Dedifferentiated amniotic fluid mesenchymal stem cell (primary cell): Measurements from ENCODE around the gene TBATA.

Experiments used
- DNase-seq: peaks from one replicate; pipeline ENCODE4 v3.0.0-alpha.2; 2016; ENCODE audit errors: extremely low spot score

Gene TBATA

GRCh38 chr10:70809011-70809611, 23.9 kb upstream of the TBATA start:
- no peak for DNase-seq

DNA sequence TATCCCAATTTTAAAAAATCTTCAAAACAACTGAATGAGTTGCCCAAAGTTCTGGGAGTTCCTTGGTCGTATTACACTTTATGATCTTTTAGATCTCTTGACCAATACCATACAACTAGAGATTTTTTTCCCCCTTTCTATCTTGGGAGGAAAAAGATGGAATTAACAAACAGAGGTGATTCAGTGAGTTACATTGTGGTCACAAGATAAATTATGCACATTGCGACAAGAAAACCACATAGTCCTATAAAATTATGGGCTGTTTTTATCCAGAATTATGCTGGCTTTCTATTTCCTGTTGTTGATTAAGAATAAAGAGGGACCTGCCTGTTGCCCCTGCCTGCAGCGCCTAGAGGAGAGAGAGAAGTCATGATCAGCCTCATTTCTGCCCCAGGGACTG, 22.4 kb upstream of the TBATA start:
- no peak for DNase-seq

- DNase-seq, result no peak
Observed at GRCh38 chr10:70806841-70807240, 21.7 kb upstream of the TBATA start.

- DNase-seq, result no peak
Observed at GRCh38 chr10:70805619-70806215, 20.5 kb upstream of the TBATA start.

- DNase-seq, result no peak
Observed at GRCh38 chr10:70804421-70804808, 19.2 kb upstream of the TBATA start.

DNA sequence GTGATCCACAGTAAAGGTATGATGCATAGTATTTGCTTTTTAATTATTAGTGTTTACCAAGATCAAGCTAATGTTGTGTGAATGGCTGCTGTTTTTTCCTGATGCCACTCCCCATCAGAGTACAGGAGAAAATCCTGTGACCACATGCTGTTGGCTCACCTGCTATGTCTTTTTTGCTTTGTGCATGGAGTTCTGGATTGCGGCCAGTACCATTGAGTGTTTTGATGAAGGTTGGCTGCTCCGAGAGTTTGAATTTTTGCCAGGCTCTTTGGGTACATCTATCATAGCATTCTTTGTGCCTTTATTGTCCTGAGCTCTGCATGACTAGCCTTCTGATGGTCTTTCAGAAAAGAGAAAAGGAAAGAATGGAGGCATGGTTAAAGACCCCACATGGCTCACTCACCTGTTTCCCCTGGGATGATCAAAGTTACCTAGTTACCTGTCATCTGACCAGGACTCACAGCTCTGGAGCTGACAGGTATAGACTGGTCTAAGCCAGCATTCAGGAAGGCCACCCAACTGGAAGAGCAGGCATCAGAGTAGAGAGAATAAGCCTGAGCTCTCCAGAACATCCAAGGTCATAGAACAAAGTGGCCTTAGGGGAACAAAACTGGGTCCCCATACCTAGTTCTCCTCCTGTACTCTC, 18.7 kb upstream of the TBATA start:
- no peak for DNase-seq

DNA sequence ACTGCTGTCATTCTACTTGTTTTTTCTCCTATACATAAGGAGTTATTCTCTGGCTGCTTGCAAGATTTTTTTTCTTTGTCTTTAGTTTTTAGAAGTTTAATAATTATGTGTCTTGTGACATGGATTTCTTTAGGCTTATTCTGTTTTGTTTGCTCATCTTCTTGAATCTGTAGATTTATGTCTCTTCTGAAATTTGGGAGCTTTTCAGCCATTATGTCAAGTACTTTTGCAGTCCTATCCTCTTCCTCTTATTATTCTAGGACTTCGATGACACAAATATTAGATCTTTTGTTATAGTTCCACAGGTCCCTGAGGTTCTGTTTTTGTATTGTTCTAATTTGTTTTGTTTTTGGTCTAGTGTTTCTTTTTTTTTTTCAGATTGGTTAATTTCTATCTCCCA, 16.7 kb upstream of the TBATA start:
- DNase-seq, result no peak

DNA sequence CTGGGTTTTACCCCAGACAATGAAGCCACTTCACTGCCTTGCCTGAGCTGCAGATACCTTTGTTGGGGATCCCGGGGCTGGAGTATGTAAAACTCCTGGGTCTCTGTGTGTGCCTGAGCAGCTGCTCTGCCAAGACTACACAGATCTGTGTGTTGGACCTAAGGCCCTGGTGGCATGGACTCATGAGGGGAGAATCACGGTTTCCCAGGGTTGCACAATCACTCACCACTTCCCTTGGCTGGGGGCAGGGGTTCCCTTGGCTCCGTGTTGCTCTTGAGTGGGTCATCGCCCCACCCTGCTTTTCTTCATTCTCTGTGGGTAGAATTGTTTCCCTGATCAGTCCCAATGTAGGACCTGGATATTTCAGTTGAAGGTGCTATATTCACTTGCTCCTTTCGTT, 13.9 kb upstream of the TBATA start:
- no peak for DNase-seq

GRCh38 chr10:70797840-70798239, 12.7 kb upstream of the TBATA start:
- no peak for DNase-seq

GRCh38 chr10:70795613-70796012, 10.4 kb upstream of the TBATA start:
- no peak for DNase-seq

DNA sequence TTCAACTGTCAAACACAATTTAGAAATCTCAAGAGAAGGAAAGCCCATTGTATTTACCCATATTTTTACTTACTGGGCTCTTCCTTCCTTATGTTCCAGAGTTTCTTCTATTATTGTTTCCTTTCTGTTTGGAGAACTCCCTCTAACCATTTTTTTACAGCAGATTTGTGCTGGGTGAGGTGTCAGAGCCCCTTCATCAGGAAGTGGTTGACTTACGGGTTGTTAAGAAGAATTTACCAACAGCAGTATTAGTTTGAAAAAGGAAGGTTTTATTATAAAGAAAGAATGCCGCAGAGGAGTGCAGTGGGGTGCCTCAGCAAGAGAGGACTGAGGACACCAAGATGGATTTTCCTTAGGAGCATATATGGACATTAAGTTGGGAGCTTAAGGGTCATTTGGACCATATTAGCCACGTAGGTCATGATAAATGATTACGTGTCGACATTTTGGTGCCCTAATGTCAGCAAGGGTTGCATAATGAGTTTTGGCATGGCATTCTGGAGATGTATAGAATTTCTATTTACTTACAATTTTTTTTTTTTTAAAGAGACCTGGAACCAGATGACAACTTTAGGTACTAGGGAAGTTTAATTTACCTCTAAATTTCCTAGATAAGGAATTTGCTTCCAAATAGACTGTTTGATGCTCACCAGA, 6.3 kb upstream of the TBATA start:
- no peak for DNase-seq

- no peak for DNase-seq
Observed at GRCh38 chr10:70786799-70787415, 1.7 kb upstream of the TBATA start.

DNA sequence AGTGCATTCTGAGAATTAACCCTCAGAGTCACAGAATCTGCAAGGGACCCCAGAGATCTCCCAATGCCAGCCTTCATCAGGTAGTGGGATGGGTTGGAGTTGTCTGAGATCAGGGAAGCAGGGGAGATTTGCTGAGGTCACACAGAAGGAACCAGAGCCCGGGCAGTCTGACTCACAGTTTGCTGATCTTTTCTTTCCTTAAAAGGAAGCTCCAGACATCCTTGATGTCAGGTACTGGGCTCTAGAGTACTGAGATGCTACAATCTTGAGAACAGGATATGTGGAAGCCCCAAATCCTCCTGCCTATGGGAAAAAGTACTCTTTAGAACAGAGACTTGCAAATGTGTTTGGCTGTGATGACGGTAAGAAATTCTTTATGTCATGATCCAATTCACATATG, 706 bp downstream of the TBATA start:
- no peak for DNase-seq

DNA sequence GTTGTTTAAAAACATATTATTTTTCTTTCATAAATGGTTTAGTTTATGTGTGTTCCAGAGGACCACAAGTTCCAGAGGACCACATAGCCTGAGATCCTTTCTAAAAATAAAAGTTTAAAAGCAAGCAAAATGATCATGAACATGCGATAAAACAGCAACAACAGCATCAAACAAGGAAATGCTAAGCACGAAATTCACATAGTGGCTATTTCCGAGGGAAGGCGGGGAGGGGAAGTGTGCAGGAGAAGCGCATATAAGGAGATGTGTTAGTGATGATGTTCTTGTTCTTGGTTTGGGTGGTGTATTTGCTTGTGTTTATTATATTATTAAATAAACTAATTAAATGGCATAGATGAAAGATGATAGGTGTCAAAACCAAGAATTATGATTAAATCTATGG, 1.2 kb downstream of the TBATA start:
- no peak for DNase-seq

- DNase-seq, result no peak
Observed at GRCh38 chr10:70782746-70783680, 2.2 kb downstream of the TBATA start.

GRCh38 chr10:70782086-70782745, 3.0 kb downstream of the TBATA start:
- DNase-seq, result no peak

DNA sequence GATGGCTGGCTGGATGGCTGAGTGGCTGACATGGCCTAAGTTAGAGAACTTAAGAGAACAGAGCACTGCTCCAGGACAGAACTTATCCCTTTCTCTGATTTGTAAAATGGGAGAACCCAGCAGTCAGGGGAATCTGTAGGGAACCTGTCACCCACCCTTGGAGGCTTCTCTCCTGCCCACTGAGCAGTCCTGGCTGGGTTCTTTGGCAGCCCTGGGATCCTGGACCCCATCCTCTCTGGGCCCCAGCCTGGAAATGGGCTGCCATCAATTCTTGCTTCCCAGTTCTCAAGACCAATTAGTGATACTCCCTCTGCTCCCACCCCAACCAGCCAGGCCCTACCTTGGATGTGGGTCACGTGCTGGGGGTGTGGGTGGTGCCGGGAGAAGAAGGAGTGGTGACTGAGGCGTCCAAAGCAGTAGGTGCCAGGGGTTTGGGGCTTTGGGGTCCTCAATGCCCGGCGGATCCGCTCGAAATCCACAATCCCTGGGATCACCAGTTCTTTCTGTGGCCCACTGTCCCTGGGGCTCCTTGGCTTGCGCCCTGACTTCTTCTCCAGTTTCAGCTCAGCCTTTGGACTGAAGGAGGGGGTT, 3.6 kb downstream of the TBATA start:
- no peak for DNase-seq

GRCh38 chr10:70780772-70781171, 4.4 kb downstream of the TBATA start:
- DNase-seq, result no peak

DNA sequence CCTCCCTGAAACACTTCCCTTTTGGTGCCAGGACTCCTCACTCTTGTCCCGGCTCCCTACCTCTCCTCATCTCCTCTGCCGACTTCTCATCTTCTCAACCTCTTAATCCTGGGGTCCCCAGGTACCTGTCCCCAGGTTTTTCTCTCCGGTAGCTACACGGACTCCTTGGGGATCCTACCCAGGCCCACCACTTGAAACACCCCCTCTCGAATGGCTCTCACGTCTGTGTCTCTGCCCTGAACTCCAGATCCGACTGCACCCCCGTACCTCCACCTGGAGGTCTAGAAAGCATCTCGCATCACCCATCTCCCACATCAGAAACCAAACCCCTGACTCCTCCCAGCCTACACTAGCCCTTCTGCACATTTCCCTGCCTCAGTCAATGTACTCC, 4.8 kb downstream of the TBATA start:
- no peak for DNase-seq

- DNase-seq, result no peak
Observed at GRCh38 chr10:70779511-70780369, 5.4 kb downstream of the TBATA start.
